IPS DF 6.9 (cell line): ENCODE measurements around the gene GMCL2.

Experiments used
- DNase-seq: peaks from one replicate; pipeline ENCODE4 v3.0.0-alpha.2; 2013; ENCODE audit warnings: low read depth, low spot score
- H3K27ac ChIP-seq: one replicate; pipeline ENCODE4 v1.5.1; 2013; ENCODE audit warnings: low read length, control low read depth
- H3K27me3 ChIP-seq: 2 replicates; pipeline ENCODE4 v1.6.1; 2013; ENCODE audit warnings: mild to moderate bottlenecking, low read length; ENCODE audit not compliant: control insufficient read depth, insufficient read depth
- H3K36me3 ChIP-seq: 2 replicates; pipeline ENCODE4 v1.6.1; 2013; ENCODE audit warnings: low read length; ENCODE audit not compliant: control insufficient read depth, insufficient read depth
- H3K4me1 ChIP-seq: 2 replicates; pipeline ENCODE4 v1.6.1; 2013; ENCODE audit warnings: low read length; ENCODE audit not compliant: control insufficient read depth, insufficient read depth
- H3K4me3 ChIP-seq: 2 replicates; pipeline ENCODE4 v1.5.1; 2013; ENCODE audit warnings: mild to moderate bottlenecking, low read length
- H3K9me3 ChIP-seq: 2 replicates; pipeline ENCODE4 v1.6.1; 2013; ENCODE audit warnings: low read length, inconsistent platforms; ENCODE audit not compliant: control insufficient read depth, insufficient read depth
- WGBS: extraction: QIAGEN DNeasy Blood & Tissue Kit; methylation state at CpG from one replicate; pipeline ENCODE4 v1.1.7; 2013; ENCODE audit warnings: mixed read lengths, missing lambda C conversion rate; ENCODE audit not compliant: insufficient read length, insufficient coverage; 5-methylcytosine and 5-hydroxymethylcytosine counted together

The GMCL2 gene

DNA sequence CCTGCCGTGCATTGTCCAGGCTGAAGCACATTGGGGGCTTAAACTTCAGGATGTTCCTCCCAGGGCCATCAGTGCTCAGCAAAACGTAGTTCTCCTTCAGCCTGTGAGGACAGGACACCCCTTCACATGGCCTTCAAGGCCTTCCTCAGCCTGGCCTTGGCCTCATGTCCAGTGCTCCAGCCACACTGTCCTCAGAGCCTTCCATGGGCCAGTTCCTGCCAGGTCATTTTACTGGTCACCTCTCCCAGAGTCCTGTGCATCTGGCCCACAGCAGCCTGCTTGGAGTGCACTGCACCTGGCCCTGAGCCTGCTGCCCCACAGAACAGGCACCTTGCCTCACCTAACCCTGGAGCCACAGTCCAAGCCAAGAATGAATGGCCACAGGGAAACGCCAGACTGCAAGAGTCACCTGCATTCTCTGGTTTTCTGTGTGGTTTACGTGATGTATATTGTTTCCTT is 25.9 kb upstream of the GMCL2 start:
- no peak overlapping the region for H3K27ac ChIP-seq
- H3K9me3 ChIP-seq: no peaks in the 10 kb centered on the region
- peaks cover 59% of the 10 kb centered on the region for H3K36me3 ChIP-seq
- no peak overlapping the region for H3K4me3 ChIP-seq
- WGBS: no CpG with 5 or more reads among the region's 4 CpGs
- no peaks in the 10 kb centered on the region for H3K27me3 ChIP-seq
- DNase-seq: no peak
- peaks cover 2% of the 10 kb centered on the region; the same call in 1 of the 2 replicates for H3K4me1 ChIP-seq

DNA sequence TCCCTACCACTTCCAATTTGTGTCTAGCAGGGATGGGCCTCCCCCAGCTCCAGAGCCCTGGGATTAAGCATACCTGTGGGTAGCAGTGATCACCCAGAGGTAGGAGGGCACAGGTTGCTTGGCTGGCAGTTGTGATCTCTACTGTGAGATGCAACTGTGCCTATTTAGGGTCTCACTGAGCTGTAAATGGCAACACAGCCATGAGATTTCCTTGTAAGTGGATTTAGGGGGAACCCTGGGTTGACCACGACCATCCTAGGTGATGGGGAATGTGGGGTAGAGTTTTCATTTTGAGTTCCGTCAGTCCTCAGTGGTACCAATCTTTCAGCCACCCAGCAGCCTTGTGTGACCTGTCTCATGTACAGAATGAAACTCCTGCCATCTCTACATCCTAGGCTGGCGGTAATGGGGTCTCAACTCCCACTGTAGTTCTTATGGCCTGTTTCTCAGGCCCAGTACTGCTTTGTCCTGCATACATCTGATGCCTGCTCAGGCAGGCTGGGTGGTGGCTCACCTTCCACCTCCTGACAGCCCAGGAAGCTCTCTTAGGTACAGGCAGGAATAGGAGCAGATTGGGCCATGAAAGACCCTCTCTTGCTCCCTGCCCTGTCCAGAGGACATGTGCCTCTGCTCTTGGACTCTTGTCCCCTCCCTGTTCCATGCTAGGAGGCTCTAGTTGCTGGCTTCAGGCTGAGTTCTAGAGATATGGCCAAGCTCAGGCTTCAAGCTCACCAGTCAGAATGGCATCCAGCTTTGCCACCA is 25.3 kb upstream of the GMCL2 start:
- H3K27ac ChIP-seq: no peak overlapping the region
- H3K27me3 ChIP-seq: no peaks in the 10 kb centered on the region
- no CpG with 5 or more reads among the region's 3 CpGs for WGBS
- no peak overlapping the region for H3K4me3 ChIP-seq
- no peak for DNase-seq
- H3K36me3 ChIP-seq: peaks cover 64% of the 10 kb centered on the region
- H3K4me1 ChIP-seq: peaks cover 2% of the 10 kb centered on the region; the same call in 1 of the 2 replicates
- no peaks in the 10 kb centered on the region for H3K9me3 ChIP-seq

DNA sequence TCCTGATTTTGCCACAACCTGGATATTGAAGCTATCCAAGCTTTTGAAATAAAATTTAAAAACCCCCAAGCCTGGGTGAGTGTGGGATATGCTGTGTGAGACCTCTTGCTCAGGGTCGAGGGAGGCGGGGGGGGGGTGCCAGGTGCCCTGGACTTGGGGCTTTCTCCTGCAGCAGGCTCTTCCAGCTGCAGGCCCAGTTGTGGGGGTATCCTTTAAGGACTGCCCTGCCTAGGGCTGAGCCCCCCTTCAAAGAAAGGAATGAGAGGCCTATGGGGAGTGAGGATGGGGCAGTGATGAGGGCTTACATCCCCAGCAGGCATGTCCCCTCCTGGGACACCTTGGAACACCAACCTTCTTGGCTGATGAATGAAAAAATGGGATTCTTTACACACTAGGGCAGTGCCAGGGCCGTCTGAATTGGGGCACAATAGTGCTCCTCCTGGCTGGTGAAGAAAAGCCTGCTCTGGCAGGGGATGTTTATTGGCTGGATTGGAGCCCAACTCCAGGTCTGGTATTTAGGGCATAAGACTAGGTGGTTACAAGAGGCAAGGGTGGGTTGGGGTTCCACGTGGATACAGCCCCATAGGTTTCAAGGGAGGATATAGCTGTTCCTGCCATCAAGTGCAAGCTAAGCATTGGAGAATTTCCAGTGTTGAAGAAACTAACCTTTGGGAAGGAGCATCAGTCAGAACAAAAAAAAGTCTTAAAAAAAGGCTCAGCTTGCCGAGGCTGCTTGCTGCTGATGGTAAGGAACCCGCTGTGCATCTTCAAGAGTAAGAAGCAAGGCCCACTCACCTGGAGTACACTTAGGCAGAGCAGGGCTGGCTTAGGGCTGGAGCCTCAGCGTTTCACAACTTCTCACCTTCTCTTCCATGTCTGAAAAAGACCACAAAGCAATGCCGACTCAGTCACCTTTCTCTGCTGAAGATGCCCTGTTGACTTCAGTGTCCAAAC is 24.2 kb upstream of the GMCL2 start:
- no peak overlapping the region for H3K4me3 ChIP-seq
- DNase-seq: no peak
- H3K27ac ChIP-seq: no peak overlapping the region
- H3K27me3 ChIP-seq: no peaks in the 10 kb centered on the region
- WGBS: no CpG with 5 or more reads among the region's 8 CpGs
- H3K9me3 ChIP-seq: no peaks in the 10 kb centered on the region
- peaks cover 74% of the 10 kb centered on the region for H3K36me3 ChIP-seq
- peaks cover 2% of the 10 kb centered on the region; the same call in 1 of the 2 replicates for H3K4me1 ChIP-seq

DNA sequence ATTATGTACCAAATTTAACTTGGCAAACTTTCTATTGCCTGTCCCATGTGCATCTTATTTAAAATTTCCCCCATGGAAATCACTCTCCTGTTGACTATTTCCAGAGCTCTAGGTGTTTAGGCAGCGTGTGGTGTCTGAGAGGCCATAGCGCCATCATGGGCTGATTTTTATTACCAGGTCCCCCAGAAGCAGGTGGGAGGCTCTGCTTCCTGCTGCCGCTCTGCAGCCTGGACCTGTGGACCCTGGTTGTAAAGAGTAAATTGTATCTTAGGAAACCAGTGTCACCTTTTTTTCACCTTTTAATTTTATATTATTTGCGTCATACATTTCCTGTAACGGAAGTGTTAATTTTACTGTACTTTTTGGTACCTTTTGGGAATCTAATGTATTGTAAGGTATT is 23.5 kb upstream of the GMCL2 start:
- Histone ChIP-seq H3K4me3 (no peak overlapping the region), H3K4me1 (no peaks in the 10 kb centered on the region; the same call in 1 of the 2 replicates), H3K36me3 (peaks cover 76% of the 10 kb centered on the region), H3K27ac (no peak overlapping the region), H3K27me3 (no peaks in the 10 kb centered on the region), H3K9me3 (no peaks in the 10 kb centered on the region)
- no peak for DNase-seq
- WGBS: no CpG with 5 or more reads among the region's 5 CpGs

DNA sequence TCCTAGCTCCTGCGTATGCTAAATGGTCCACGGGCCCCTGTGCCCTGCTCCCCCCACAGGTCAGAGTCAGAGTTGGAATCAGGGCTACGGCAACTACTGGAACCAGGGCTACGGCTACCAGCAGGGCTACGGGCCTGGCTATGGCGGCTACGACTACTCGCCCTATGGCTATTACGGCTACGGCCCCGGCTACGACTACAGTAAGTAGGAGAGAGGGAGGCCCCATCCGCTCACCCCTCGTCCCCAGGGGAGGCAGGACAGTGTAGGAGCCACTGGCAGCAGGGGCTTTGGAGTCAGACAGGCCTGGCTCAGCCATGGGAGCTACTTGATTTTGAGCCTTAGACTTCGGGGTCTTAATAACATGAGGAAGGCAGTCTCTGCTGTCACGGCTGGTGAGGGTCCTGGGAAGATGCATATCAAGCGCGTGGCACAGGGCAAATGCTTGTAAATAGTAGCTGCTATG is 22.9 kb upstream of the GMCL2 start:
- Histone ChIP-seq H3K4me3 (no peak overlapping the region), H3K36me3 (peaks cover 73% of the 10 kb centered on the region), H3K27ac (no peak overlapping the region), H3K9me3 (no peaks in the 10 kb centered on the region), H3K4me1 (no peaks in the 10 kb centered on the region; the same call in 1 of the 2 replicates), H3K27me3 (no peaks in the 10 kb centered on the region)
- no CpG with 5 or more reads among the region's 18 CpGs for WGBS
- DNase-seq: no peak

DNA sequence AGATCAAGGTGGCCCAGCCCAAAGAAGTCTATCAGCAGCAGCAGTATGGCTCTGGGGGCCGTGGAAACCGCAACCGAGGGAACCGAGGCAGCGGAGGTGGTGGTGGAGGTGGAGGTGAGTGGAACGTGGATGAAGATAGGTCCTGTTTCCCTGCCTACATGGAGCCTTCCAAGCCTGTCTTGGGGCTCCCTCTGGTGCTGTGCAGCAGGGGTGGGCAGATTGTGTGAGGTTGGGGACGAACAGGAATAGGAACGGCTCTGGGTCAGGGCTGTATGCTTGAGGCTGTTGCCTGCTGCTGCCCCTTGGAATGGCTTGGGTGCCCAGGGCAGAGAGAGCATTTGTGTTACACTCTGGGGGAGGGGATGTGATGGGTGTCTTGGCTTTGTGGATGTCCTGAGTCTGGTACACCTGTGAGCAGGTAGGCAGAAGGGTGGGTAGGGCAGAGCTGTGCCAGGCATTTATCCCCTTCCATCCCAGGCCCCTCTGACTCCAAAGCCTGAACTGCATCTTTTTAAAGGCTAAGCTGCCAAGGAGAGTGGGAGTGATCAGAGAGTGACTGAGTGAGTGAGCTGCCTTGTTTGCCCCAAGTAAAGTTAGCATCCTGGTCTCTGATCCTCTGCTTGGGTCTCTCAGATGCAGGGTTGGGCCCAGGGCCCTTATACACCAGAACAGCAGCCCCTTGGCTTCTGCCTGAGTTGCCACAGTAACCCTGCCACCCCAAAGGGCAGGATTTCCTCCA is 22.3 kb upstream of the GMCL2 start:
- Histone ChIP-seq H3K27me3 (no peaks in the 10 kb centered on the region), H3K4me3 (no peak overlapping the region), H3K36me3 (peaks cover 67% of the 10 kb centered on the region), H3K4me1 (no peaks in the 10 kb centered on the region; the same call in 1 of the 2 replicates), H3K27ac (no peak overlapping the region), H3K9me3 (no peaks in the 10 kb centered on the region)
- no CpG with 5 or more reads among the region's 8 CpGs for WGBS
- DNase-seq: no peak

DNA sequence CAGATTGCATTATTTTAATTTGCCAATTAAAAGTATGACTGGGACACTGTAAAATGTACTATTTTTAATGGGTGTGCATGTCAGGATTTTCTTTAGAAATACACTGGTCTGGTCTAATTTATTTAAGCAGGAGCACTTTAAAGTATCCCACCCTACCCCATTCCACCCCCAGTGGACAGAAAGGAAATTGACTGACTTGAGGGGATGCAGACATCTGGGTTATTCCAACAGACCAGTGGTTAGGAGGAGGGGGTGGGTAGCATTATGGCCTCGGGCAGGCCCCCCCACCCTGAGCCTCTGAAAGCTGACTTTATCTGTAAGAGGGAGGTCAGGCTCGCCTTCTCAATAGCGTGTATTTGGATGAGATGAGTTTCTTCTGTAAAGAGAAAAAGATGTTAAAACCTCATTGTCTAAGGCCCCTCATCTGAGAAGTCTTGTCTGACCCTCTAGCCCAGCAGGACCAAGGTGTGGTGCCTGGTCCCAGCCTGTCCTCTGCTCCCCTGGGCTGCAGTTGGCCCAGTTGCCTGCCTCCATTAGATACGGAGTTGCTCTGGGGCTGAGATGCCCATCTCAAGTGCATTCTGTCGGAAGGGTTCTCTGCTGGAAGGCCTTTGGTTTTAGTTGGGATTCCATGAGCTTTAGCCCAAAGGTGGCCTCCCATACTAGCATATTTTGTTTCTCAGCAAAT is 21.5 kb upstream of the GMCL2 start:
- H3K27me3 ChIP-seq: no peaks in the 10 kb centered on the region
- no peak overlapping the region for H3K27ac ChIP-seq
- peaks cover 64% of the 10 kb centered on the region for H3K36me3 ChIP-seq
- no peak for DNase-seq
- WGBS: no CpG with 5 or more reads among the region's 5 CpGs
- no peaks in the 10 kb centered on the region for H3K9me3 ChIP-seq
- H3K4me3 ChIP-seq: no peak overlapping the region
- no peaks in the 10 kb centered on the region; the same call in 1 of the 2 replicates for H3K4me1 ChIP-seq

DNA sequence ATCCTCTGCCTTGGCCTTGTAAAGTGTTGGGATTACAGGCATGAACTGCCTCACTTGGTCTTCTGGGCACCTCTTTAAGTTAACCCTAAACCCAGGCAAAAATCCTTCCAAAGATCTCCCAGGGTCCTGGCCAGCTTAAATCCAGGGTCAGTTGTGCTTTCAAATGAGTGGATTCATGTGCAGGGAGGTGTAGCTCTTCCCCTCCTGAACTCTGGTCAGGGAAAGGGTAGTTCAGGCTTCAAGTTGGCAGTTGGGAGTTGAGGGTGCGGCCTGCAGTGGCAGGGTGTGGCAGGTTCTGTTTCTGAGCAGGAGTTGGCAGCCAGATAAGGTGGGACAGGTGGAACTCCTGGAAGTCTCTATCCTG is 20.7 kb upstream of the GMCL2 start:
- Histone ChIP-seq H3K27me3 (no peaks in the 10 kb centered on the region), H3K4me1 (no peaks in the 10 kb centered on the region; the same call in 1 of the 2 replicates), H3K36me3 (peaks cover 61% of the 10 kb centered on the region), H3K9me3 (no peaks in the 10 kb centered on the region), H3K4me3 (no peak overlapping the region), H3K27ac (no peak overlapping the region)
- DNase-seq: no peak
- WGBS: no CpG with 5 or more reads among the region's 1 CpG

DNA sequence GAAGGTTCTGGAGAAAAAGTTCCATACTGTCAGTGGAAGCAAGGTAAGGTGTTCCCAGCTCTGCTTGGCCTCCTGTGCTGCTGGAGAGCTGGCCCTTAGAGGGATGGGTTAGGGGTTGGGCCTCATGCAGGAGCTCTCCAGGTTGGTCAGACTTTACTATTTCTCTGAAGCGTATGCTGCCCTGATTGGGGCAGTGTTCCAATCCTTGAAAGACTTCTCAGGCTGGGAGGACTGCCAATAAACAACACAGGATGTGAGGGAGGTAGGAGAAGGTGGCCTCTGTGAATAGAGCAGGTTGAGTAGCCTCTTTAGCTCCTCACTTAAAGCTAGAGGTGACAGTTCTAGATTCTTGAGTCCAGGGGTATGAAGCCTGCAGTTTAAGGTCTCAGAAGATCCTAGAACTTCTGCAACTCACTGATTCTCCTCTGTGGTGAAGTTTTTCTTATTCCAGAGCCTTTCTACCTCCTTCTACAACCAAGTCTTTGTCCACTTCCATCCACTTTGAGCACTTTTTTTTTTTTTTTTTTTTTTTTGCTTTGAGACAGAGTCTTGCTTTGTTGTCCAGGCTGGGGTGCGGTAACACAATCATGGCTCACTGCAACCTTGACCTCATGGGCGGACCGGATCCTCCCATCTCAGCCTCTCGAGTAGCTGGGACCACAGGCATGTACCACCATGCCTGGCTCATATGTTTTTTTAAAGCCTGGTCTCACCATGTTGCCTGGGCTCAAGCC is 20.2 kb upstream of the GMCL2 start:
- WGBS: no CpG with 5 or more reads among the region's 5 CpGs
- Histone ChIP-seq H3K4me3 (no peak overlapping the region), H3K27ac (no peak overlapping the region), H3K9me3 (no peaks in the 10 kb centered on the region), H3K36me3 (peaks cover 55% of the 10 kb centered on the region), H3K4me1 (no peaks in the 10 kb centered on the region; the same call in 1 of the 2 replicates), H3K27me3 (no peaks in the 10 kb centered on the region)
- no peak for DNase-seq
